ENCODE data around the gene LRIT2. TPM values are rescaled to one million over a fixed set of nuclear protein-coding genes. Genes with fewer than 3 reads are reported as not detected.
"Not testable (repeated sequence)": the region's sequence is repeated elsewhere in the genome, so short reads cannot be mapped to it uniquely, and the experiment has no call there.

The LRIT2 gene
- total RNA-seq, 1 experiment from 2014 or later = not detected

DNA sequence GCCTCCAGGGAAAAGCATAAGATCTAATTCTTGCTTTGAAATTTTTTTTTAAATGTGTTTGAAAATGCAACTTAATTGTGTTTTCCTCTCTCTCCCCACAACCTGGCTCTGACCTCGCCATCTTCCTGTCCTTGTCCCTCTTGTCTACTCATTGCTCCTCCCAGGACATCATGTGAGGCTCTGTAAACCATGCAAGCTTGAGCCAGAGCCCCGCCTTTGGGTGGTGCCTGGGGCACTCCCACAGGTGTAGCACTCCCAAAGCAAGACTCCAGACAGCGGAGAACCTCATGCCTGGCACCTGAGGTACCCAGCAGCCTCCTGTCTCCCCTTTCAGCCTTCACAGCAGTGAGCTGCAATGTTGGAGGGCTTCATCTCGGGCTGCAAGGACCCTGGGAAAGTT, 40.8 kb downstream of the LRIT2 start:
- Histone ChIP-seq H3K27ac (no peak overlapping the region), H3K4me1 (replicated peaks; ENCODE audit: insufficient read depth) (no peaks in the 10 kb centered on the region), H2AFZ (no peak overlapping the region), H4K20me1 (ENCODE audit: insufficient read depth) (no peaks in the 10 kb centered on the region), H3K4me2 (no peak overlapping the region), H3K79me2 (ENCODE audit: low read depth) (no peaks in the 10 kb centered on the region), H3K4me3 (no peak overlapping the region), H3K9me2 (ENCODE audit: insufficient read depth) (no peaks in the 10 kb centered on the region), H3K9me3 (ENCODE audit: insufficient read depth, low read depth) (no peaks in the 10 kb centered on the region), H3F3A (ENCODE audit: insufficient read depth, low read depth) (no peaks in the 10 kb centered on the region), H3K36me3 (ENCODE audit: low read depth) (no peaks in the 10 kb centered on the region), H3K27me3 (ENCODE audit: insufficient read depth, low read depth) (peaks cover 74% of the 10 kb centered on the region)
- ChIA-PET POLR2A (ENCODE audit: unreplicated experiment) (no interaction called here), CTCF (no interaction called here)
- intact Hi-C loops (cut with micrococcal nuclease; ENCODE audit: unreplicated experiment) = no loop called here
- TF ChIP-seq, protein P1, sequence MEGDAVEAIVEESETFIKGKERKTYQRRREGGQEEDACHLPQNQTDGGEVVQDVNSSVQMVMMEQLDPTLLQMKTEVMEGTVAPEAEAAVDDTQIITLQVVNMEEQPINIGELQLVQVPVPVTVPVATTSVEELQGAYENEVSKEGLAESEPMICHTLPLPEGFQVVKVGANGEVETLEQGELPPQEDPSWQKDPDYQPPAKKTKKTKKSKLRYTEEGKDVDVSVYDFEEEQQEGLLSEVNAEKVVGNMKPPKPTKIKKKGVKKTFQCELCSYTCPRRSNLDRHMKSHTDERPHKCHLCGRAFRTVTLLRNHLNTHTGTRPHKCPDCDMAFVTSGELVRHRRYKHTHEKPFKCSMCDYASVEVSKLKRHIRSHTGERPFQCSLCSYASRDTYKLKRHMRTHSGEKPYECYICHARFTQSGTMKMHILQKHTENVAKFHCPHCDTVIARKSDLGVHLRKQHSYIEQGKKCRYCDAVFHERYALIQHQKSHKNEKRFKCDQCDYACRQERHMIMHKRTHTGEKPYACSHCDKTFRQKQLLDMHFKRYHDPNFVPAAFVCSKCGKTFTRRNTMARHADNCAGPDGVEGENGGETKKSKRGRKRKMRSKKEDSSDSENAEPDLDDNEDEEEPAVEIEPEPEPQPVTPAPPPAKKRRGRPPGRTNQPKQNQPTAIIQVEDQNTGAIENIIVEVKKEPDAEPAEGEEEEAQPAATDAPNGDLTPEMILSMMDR (conservative IDR thresholded peaks at IDR 0.05) = no peak
- no peak for TF ChIP-seq EZH2 (IDR thresholded peaks at IDR 0.05; ENCODE audit: low read depth)
- BruUV-seq (replicated peaks) = no TSS peak
- DNase-seq = no peak

DNA sequence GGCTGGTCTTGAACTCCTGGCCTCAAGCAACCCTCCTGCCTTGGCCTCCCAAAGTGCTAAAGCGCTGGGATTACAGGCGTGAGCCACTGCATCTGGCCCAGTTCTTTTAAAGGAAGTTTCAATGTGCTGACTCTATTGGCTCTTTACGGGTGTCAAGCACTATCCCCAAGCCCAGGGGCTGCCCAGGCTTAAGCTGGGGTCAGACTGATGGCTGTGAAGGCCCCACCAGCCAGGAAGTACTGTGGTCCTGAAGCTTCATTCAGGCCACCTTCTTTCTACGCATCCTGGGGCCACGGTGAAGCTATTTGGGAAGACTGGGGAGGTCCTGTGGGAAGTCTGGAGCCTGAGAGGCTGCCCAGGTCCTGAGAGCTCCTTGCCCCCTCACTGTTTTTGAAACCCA, 43.7 kb downstream of the LRIT2 start:
- POLR2A ChIA-PET (ENCODE audit: unreplicated experiment) = no interaction called here
- no peaks in the 10 kb centered on the region for H3K79me2 ChIP-seq (ENCODE audit: low read depth)
- intact Hi-C loops (cut with micrococcal nuclease; ENCODE audit: unreplicated experiment) = no loop called here
- peaks cover 3% of the 10 kb centered on the region; the same call in 1 of the 2 replicates for H3F3A ChIP-seq (ENCODE audit: insufficient read depth, low read depth)
- H3K4me3 ChIP-seq = no peak overlapping the region
- H3K9me2 ChIP-seq (ENCODE audit: insufficient read depth) = no peaks in the 10 kb centered on the region
- no peaks in the 10 kb centered on the region for H3K4me1 ChIP-seq (replicated peaks; ENCODE audit: insufficient read depth)
- BruUV-seq (replicated peaks) = no TSS peak
- TF ChIP-seq, protein P1 (conservative IDR thresholded peaks at IDR 0.05) = no peak
- no peak for TF ChIP-seq EZH2 (IDR thresholded peaks at IDR 0.05; ENCODE audit: low read depth)
- CTCF ChIA-PET = interaction anchor here (0.5 kb wide), 1 partner anchor 1132 kb away, joined by 3 read pairs; no protein-coding TSS in a partner anchor
- H4K20me1 ChIP-seq (ENCODE audit: insufficient read depth) = no peaks in the 10 kb centered on the region
- peaks cover 57% of the 10 kb centered on the region for H3K27me3 ChIP-seq (ENCODE audit: insufficient read depth, low read depth)
- no peak overlapping the region for H3K27ac ChIP-seq
- H2AFZ ChIP-seq = no peak overlapping the region
- H3K36me3 ChIP-seq (ENCODE audit: low read depth) = no peaks in the 10 kb centered on the region
- no peaks in the 10 kb centered on the region for H3K9me3 ChIP-seq (ENCODE audit: insufficient read depth, low read depth)
- no peak overlapping the region for H3K4me2 ChIP-seq
- DNase-seq = no peak

DNA sequence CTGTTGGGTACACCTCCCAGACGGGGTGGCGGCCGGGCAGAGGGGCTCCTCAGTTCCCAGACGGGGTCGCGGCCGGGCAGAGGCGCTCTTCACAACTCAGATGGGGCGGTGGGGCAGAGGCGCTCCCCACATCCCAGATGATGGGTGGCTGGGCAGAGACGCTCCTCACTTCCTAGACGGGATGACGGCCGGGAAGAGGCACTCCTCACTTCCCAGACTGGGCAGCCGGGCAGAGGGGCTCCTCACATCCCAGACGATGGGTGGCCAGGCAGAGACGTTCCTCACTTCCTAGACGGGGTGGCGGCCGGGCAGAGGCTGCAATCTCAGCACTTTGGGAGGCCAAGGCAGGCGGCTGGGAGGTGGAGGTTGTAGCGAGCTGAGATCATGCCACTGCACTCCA, 45.0 kb downstream of the LRIT2 start:
- H3K4me3 ChIP-seq; H3F3A ChIP-seq (ENCODE audit: insufficient read depth, low read depth); H3K4me2 ChIP-seq; H3K27ac ChIP-seq; intact Hi-C loops (cut with micrococcal nuclease; ENCODE audit: unreplicated experiment); CTCF ChIA-PET; POLR2A ChIA-PET (ENCODE audit: unreplicated experiment); H3K4me1 ChIP-seq (replicated peaks; ENCODE audit: insufficient read depth); H3K9me3 ChIP-seq (ENCODE audit: insufficient read depth, low read depth); H4K20me1 ChIP-seq (ENCODE audit: insufficient read depth); BruUV-seq (replicated peaks); H2AFZ ChIP-seq; H3K36me3 ChIP-seq (ENCODE audit: low read depth); H3K79me2 ChIP-seq (ENCODE audit: low read depth); DNase-seq; H3K9me2 ChIP-seq (ENCODE audit: insufficient read depth): not testable (repeated sequence)
- peaks cover 52% of the 10 kb centered on the region for H3K27me3 ChIP-seq (ENCODE audit: insufficient read depth, low read depth)

DNA sequence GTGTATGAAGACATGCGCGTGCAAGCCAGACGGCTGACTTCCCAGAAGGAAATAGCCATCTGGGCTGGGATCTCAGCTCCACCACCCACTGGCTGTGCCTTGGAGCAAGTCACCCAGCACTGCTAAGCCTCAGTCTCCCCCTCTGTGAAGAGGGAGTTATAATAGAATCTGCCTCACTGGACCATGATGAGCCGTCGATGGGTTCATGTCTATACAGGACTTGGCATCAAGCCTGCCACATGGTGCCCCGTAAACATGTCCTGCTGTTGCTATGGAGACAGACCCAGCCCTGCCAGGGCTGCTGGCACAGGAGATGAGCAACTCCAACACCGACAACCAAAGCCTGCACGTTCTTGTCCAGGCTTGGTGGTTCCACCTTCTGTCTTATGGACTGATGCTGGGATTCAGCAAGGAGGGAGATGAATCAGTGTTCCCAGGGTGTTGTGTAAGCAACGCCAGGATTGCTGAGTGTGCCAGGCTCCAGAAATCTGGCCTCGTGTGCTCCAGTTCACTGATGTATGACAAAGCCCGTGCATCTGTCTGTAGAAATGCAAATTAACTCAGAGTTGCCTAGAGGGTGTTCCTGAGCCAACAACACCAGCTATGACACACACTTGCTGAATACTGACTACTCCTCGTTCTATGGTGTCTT, 46.2 kb downstream of the LRIT2 start:
- ChIA-PET POLR2A (ENCODE audit: unreplicated experiment) (no interaction called here), CTCF (no interaction called here)
- no TSS peak for BruUV-seq (replicated peaks)
- Histone ChIP-seq H3K27me3 (ENCODE audit: insufficient read depth, low read depth) (peaks cover 49% of the 10 kb centered on the region), H3K9me3 (ENCODE audit: insufficient read depth, low read depth) (no peaks in the 10 kb centered on the region), H3K4me2 (no peak overlapping the region), H3K36me3 (ENCODE audit: low read depth) (no peaks in the 10 kb centered on the region), H2AFZ (no peak overlapping the region), H3K79me2 (ENCODE audit: low read depth) (no peaks in the 10 kb centered on the region), H3F3A (ENCODE audit: insufficient read depth, low read depth) (peaks cover 3% of the 10 kb centered on the region; the same call in 1 of the 2 replicates), H3K9me2 (ENCODE audit: insufficient read depth) (no peaks in the 10 kb centered on the region), H3K4me1 (replicated peaks; ENCODE audit: insufficient read depth) (no peaks in the 10 kb centered on the region), H3K27ac (no peak overlapping the region), H4K20me1 (ENCODE audit: insufficient read depth) (no peaks in the 10 kb centered on the region), H3K4me3 (no peak overlapping the region)
- TF ChIP-seq, protein P1 (conservative IDR thresholded peaks at IDR 0.05) = no peak
- TF ChIP-seq EZH2 (IDR thresholded peaks at IDR 0.05; ENCODE audit: low read depth) = no peak
- intact Hi-C loops (cut with micrococcal nuclease; ENCODE audit: unreplicated experiment) = no loop called here
- DNase-seq = no peak

Data from PC-9 (cell line).